Neural crest cell (in vitro differentiated cells): ENCODE data around the gene ARRB2. TPM values are rescaled to one million over a fixed set of nuclear protein-coding genes. Genes with fewer than 3 reads are reported as not detected.

Experiments
- DNase-seq: peaks from one replicate; pipeline ENCODE4 v3.0.0; 2021; ENCODE audit warnings: low read depth, mixed read lengths, low spot score
- H3K27ac Mint-ChIP-seq: one replicate; pipeline ENCODE4 v1.8.0; 2021; ENCODE audit warnings: mild to moderate bottlenecking, mixed read lengths; ENCODE audit not compliant: unreplicated experiment
- H3K27me3 Mint-ChIP-seq: 2 replicates; pipeline ENCODE4 v1.8.0; 2021; ENCODE audit warnings: low read depth, mild to moderate bottlenecking, mixed read lengths
- H3K36me3 Mint-ChIP-seq: 2 replicates; pipeline ENCODE4 v1.8.0; 2021; ENCODE audit warnings: low read depth, mild to moderate bottlenecking, mixed read lengths
- H3K4me1 Mint-ChIP-seq: 2 replicates; pipeline ENCODE4 v1.8.0; 2021; ENCODE audit warnings: mixed read lengths
- H3K4me3 Mint-ChIP-seq: one replicate; pipeline ENCODE4 v1.8.0; 2021; ENCODE audit warnings: mild to moderate bottlenecking, mixed read lengths
- H3K9me3 Mint-ChIP-seq: 2 replicates; pipeline ENCODE4 v1.8.0; 2021; ENCODE audit warnings: mixed read lengths
- total RNA-seq: library from RNA; stranded (reverse); gene quantifications from 2 replicates; pipeline ENCODE4 v1.2.1, GENCODE V29; 2021
- TF ChIP-seq, protein P1 (sequence below): fragments of 200-600 bp; sonication (generic); conservative IDR thresholded peaks from 2 replicates; pipeline ENCODE4 v1.5.0; 2021; ENCODE audit warnings: antibody characterized with exemption, mild to moderate bottlenecking

Gene ARRB2
- total RNA-seq, 1 donor from 2014 or later = 73.4 TPM

GRCh38 chr17:4667166-4667565 is 43.3 kb upstream of the ARRB2 start:
- no peak for DNase-seq
- Mint-ChIP-seq H3K36me3 (peaks cover 11% of the 10 kb centered on the region), H3K27ac (peak overlapping the region; percentile 17), H3K4me3 (no peak overlapping the region), H3K9me3 (no peaks in the 10 kb centered on the region), H3K27me3 (no peaks in the 10 kb centered on the region), H3K4me1 (no peaks in the 10 kb centered on the region)
- TF ChIP-seq, protein P1, sequence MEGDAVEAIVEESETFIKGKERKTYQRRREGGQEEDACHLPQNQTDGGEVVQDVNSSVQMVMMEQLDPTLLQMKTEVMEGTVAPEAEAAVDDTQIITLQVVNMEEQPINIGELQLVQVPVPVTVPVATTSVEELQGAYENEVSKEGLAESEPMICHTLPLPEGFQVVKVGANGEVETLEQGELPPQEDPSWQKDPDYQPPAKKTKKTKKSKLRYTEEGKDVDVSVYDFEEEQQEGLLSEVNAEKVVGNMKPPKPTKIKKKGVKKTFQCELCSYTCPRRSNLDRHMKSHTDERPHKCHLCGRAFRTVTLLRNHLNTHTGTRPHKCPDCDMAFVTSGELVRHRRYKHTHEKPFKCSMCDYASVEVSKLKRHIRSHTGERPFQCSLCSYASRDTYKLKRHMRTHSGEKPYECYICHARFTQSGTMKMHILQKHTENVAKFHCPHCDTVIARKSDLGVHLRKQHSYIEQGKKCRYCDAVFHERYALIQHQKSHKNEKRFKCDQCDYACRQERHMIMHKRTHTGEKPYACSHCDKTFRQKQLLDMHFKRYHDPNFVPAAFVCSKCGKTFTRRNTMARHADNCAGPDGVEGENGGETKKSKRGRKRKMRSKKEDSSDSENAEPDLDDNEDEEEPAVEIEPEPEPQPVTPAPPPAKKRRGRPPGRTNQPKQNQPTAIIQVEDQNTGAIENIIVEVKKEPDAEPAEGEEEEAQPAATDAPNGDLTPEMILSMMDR = no peak

- no peaks in the 10 kb centered on the region for H3K4me1 Mint-ChIP-seq
- peaks cover 16% of the 10 kb centered on the region for H3K36me3 Mint-ChIP-seq
- H3K27ac Mint-ChIP-seq = no peak overlapping the region
- H3K4me3 Mint-ChIP-seq = no peak overlapping the region
- H3K9me3 Mint-ChIP-seq = no peaks in the 10 kb centered on the region
- TF ChIP-seq, protein P1 = no peak
- H3K27me3 Mint-ChIP-seq = no peaks in the 10 kb centered on the region
- no peak for DNase-seq
Observed at GRCh38 chr17:4672055-4672630, 38.3 kb upstream of the ARRB2 start.

GRCh38 chr17:4672751-4673150 is 37.7 kb upstream of the ARRB2 start:
- no peak for DNase-seq
- Mint-ChIP-seq H3K27me3 (no peaks in the 10 kb centered on the region), H3K4me3 (no peak overlapping the region), H3K9me3 (no peaks in the 10 kb centered on the region), H3K27ac (no peak overlapping the region), H3K4me1 (no peaks in the 10 kb centered on the region), H3K36me3 (peaks cover 16% of the 10 kb centered on the region)
- TF ChIP-seq, protein P1 = no peak

DNA sequence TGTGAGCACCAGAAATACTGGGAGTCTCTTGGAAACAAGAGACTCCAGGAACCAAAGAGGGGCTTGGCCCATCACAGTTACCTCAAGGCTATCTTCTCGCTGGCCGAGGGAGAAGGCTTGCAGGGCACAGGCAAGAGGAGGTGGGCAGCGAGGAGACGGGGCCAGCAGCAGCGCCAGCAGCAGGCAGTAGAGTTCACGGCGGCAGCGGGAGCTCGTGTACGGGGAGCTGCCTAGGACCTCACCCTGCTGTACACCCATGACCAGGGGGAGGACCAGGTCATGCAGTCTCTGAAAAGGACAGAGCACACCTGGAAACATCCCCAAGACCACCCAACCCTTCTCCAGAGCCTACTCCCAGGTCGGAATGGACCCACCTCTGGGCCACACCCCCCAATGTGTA is 37.3 kb upstream of the ARRB2 start:
- H3K36me3 Mint-ChIP-seq = peaks cover 16% of the 10 kb centered on the region
- TF ChIP-seq, protein P1 = no peak
- H3K4me3 Mint-ChIP-seq = no peak overlapping the region
- DNase-seq = no peak
- no peak overlapping the region for H3K27ac Mint-ChIP-seq
- no peaks in the 10 kb centered on the region for H3K4me1 Mint-ChIP-seq
- no peaks in the 10 kb centered on the region for H3K27me3 Mint-ChIP-seq
- H3K9me3 Mint-ChIP-seq = no peaks in the 10 kb centered on the region

DNA sequence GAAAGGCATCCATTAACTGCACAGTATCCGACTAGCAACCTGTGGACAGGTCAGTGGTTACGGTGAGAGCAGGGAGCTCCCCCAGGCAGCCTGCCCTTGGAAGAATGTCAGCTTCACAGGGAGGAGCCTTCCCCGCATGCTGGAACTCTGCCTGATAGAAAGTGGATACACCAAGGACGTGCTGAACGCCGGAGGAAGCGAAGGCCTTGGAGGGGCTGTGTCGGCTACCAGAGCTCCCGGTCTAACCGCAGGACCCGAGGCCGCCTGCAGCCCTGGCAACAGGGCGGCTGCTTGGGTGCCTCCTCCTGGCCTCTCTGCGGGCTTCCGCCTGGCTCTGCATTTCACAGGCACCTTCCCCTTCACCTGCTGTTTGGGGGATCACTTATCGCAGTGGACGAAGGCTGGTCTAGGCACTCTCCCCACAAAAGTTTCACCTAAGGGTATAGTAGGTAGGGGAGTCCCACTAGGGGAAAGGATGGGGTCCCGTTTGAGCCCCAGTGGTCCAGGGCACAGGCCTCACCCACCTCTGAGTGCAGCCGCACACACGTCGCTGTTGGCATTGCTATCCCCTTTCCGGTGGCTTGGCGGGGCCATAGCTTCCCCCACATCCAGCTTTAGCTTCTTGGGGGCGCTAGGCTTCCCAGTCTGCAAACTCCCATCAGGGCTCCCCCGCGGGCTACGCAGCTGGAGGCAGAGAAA is 36.3 kb upstream of the ARRB2 start:
- H3K4me3 Mint-ChIP-seq = no peak overlapping the region
- no peak for DNase-seq
- peaks cover 16% of the 10 kb centered on the region for H3K36me3 Mint-ChIP-seq
- H3K27ac Mint-ChIP-seq = no peak overlapping the region
- TF ChIP-seq, protein P1 = no peak
- no peaks in the 10 kb centered on the region for H3K4me1 Mint-ChIP-seq
- H3K9me3 Mint-ChIP-seq = no peaks in the 10 kb centered on the region
- no peaks in the 10 kb centered on the region for H3K27me3 Mint-ChIP-seq
